Ishikawa (cell line): ENCODE measurements around the gene HEY2.

ENCODE experiments used
- CEBPB ChIP-seq: IDR thresholded peaks from 2 replicates; pipeline ENCODE4 v1.6.1; 2012
- CREB1 ChIP-seq: IDR thresholded peaks from 2 replicates; pipeline ENCODE4 v1.6.1; 2012; ENCODE audit warnings: low read depth
- EGR1 ChIP-seq: IDR thresholded peaks from 2 replicates; pipeline ENCODE4 v1.6.1; 2012
- EP300 ChIP-seq: IDR thresholded peaks from 2 replicates; pipeline ENCODE4 v1.6.1; 2012; ENCODE audit warnings: borderline replicate concordance
- FOXM1 ChIP-seq: IDR thresholded peaks from 2 replicates; pipeline ENCODE4 v1.6.1; 2012; ENCODE audit warnings: low read depth, borderline replicate concordance
- MAX ChIP-seq: IDR thresholded peaks from 2 replicates; pipeline ENCODE4 v1.6.1; 2012
- NFIC ChIP-seq: IDR thresholded peaks from 2 replicates; pipeline ENCODE4 v1.6.1; 2012
- RAD21 ChIP-seq: IDR thresholded peaks from 2 replicates; pipeline ENCODE4 v1.6.1; 2012; ENCODE audit warnings: low read depth
- REST ChIP-seq: IDR thresholded peaks from 2 replicates; pipeline ENCODE4 v1.6.1; 2012; ENCODE audit warnings: low read depth, mild to moderate bottlenecking
- TAF1 ChIP-seq: IDR thresholded peaks from 2 replicates; pipeline ENCODE4 v1.6.1; 2012; ENCODE audit warnings: low read depth, mild to moderate bottlenecking
- TCF12 ChIP-seq: IDR thresholded peaks from 2 replicates; pipeline ENCODE4 v1.6.1; 2012; ENCODE audit warnings: low read depth
- TEAD4 ChIP-seq: IDR thresholded peaks from 2 replicates; pipeline ENCODE4 v1.6.1; 2012
- USF1 ChIP-seq: IDR thresholded peaks from 2 replicates; pipeline ENCODE4 v1.6.1; 2012
- YY1 ChIP-seq: IDR thresholded peaks from 2 replicates; pipeline ENCODE4 v1.6.1; 2012; ENCODE audit warnings: low read depth
- ZBTB7A ChIP-seq: IDR thresholded peaks from 2 replicates; pipeline ENCODE4 v1.6.1; 2012; ENCODE audit warnings: low read depth

The HEY2 gene

GRCh38 chr6:125749173-125749864, at the start of gene HEY2:
TSS of gene HEY2 (plus strand) at chr6:125749632. CDS start at chr6:125749777, 145 bp downstream.
- peak; percentile 86 for TF ChIP-seq EGR1
- TF ChIP-seq TAF1, result no peak
- TF ChIP-seq MAX, result peak; percentile 58; the same call in 1 of the 2 replicates
- 0 out of 2 replicates have a peak, but pooled peaks have one; percentile 28 for TF ChIP-seq YY1

- no peak for TF ChIP-seq CREB1
- TF ChIP-seq TAF1, result no peak
- TF ChIP-seq TEAD4, result no peak
These were observed 48.7 kb upstream of the HEY2 start for GRCh38 chr6:125700581-125701353.

GRCh38 chr6:125701354-125701668, 48.1 kb upstream of the HEY2 start:
- no peak for TF ChIP-seq CREB1
- TF ChIP-seq EGR1, result no peak
- no peak for TF ChIP-seq TCF12
- no peak for TF ChIP-seq USF1
- no peak for TF ChIP-seq CEBPB
- TF ChIP-seq YY1, result no peak
- TF ChIP-seq TAF1, result no peak
- TF ChIP-seq NFIC, result no peak
- no peak for TF ChIP-seq MAX
- no peak for TF ChIP-seq ZBTB7A
- no peak for TF ChIP-seq EP300

DNA sequence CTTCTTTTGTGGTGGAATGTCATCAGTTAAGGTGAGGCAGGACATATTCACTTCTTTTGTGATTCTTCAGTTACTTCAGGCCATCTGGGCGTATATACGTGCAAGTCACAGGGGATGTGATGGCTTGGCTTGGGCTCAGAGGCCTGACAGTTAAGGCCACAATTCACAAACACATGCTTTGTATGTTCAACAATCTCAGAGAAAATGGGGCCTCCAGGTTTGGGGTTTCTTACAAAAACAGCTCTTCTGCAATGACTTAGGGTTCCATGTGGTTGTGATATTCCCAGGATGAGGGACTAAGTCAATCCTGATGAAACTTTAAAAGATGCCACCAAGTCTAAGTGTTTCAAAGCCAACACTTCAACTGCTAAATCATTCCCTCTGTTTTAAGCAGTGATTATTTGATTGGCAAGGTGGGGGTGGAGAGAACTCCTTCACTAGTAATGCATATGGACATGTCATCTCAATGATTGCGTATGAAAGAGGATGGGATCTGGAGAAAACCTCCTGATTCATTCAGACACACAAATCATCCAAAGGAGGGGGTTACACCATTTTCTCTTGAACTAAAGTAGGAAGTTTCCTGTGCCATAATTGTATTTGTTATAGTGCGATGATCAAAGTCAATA, 41.7 kb upstream of the HEY2 start:
- TF ChIP-seq EGR1 (no peak), TAF1 (no peak), YY1 (no peak), CEBPB (no peak), ZBTB7A (no peak), TEAD4 (no peak), RAD21 (no peak), CREB1 (no peak), REST (no peak), TCF12 (no peak), MAX (no peak), FOXM1 (no peak), EP300 (no peak), USF1 (no peak), NFIC (no peak)

DNA sequence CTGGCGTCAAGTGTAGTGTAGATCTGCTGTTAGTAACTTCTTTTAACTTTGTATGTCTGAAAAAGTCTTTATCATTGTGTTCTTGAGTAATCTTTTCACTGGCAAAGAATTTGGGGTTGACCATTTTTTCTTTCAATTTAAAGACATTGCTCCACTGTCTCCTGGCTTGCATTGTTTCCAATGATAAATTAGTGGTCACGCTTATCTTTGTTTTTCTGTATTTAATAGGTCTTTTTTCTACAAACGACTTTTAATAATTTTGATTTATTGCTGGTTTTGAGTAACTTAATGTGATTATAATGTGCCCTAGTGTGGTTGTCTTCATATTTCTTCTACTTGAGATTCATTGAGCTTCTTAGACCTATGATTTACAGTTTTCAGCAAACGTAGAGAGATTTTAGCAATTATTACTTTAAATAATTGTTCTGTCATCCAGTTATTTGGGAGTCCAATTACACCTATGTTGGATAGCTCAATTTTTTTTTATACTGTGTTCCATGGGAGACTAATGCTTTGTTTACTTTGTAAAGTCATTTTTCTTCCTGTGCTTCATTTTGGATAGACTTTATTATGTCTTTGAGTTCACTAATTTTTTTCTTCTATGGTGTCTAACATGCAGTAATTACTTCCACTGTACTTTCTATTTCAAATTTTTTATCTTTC, 38.3 kb upstream of the HEY2 start:
- TF ChIP-seq EP300, result no peak
- TF ChIP-seq CREB1, result no peak
- TF ChIP-seq EGR1, result no peak
- TF ChIP-seq TAF1, result no peak
- TF ChIP-seq FOXM1, result no peak
- TF ChIP-seq USF1, result no peak
- no peak for TF ChIP-seq REST
- no peak for TF ChIP-seq MAX
- TF ChIP-seq RAD21, result no peak
- TF ChIP-seq CEBPB, result no peak
